ENCODE measurements around the gene MPRIP.

DNA sequence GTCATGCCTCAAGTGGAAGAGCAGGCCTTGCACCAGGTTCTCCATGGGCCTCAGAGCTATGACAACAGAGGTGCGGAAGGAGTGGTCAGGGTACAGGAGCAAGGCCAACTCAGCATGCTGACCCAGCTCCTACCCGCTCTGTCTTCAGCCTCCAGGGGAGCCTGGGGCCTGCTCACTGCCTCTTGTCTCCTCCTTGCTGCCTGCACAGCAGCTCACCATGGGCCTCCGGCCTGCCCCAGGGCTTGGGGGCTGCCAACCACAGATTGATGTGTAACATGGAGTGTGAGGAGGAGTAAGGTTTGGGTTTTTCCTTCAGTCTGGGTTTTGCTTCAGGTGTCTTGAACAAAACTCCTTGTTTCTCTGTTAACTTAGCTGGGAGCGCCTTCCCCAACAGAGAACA lies 101.8 kb downstream of the MPRIP start:
- TF ChIP-seq EZH2phosphoT487 (IDR thresholded peaks at IDR 0.05; ENCODE audit: borderline replicate concordance): no peak
- TF ChIP-seq POLR2A (IDR thresholded peaks at IDR 0.05; ENCODE audit: borderline replicate concordance, extremely low read depth, insufficient read depth, insufficient read length): no peak
- no peak for TF ChIP-seq POLR2AphosphoS5 (IDR thresholded peaks at IDR 0.05; ENCODE audit: low read depth, low read length)
- TF ChIP-seq SP1 (IDR thresholded peaks at IDR 0.05; ENCODE audit: low read depth): no peak
- TF ChIP-seq CTCF (IDR thresholded peaks at IDR 0.05 in 2 of 3, conservative IDR thresholded peaks at IDR 0.05 in 1 of 3; ENCODE audit: borderline replicate concordance in 1 of 3, insufficient read depth in 1 of 3, low read depth in 2 of 3, low read length in 2 of 3): no peak
- TF ChIP-seq YY1 (IDR thresholded peaks at IDR 0.05; ENCODE audit: extremely low read depth, insufficient replicate concordance, low read depth, low read length): no peak
- TF ChIP-seq EZH2 (IDR thresholded peaks at IDR 0.05): no peak
- TF ChIP-seq SIN3A (IDR thresholded peaks at IDR 0.05; ENCODE audit: low read depth): no peak
- TF ChIP-seq JUND (IDR thresholded peaks at IDR 0.05): no peak
- TF ChIP-seq FOSL1 (IDR thresholded peaks at IDR 0.05; ENCODE audit: low read depth): no peak
